Measurements from ENCODE around the gene SYT12. TPM values are rescaled to one million over a fixed set of nuclear protein-coding genes. Genes with fewer than 3 reads are reported as not detected.

The SYT12 gene
- total and polyA plus RNA-seq, 2 donors (not counting 1 experiment from before 2014, with no cell fraction given), result not detected

DNA sequence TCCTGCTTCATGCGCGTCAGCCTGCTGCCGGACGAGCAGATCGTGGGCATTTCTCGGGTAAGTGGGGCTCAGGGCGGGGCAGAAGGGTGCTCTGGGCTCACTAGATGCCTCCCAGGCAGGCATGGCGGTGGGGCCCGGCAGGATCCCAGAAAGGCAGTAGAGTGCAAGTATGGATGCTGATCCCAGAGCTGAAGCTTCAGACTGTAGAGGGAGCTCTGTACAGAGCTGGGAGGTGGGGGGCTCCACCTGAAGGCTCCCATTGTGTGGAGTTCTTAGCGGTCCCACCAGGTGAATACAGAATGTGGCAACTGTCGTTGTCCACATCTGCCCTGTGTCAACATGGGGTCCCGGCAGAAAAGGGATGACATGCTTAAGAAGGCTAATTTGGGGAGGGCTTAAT lies 17.2 kb downstream of the SYT12 start:
- 93% methylated on average over 12 of the region's 12 CpGs for WGBS (ENCODE audit: insufficient coverage)
- Mint-ChIP-seq H3K27ac (no peak overlapping the region), H3K4me1 (peaks cover 8% of the 10 kb centered on the region), H3K9me3 (ENCODE audit: insufficient read depth) (no peaks in the 10 kb centered on the region), H3K27me3 (peaks cover 49% of the 10 kb centered on the region), H3K4me3 (no peak overlapping the region)
- no peak overlapping the region for H2AFZ ChIP-seq (ENCODE audit: insufficient read depth, low read depth, low read length, poor library complexity, severe bottlenecking)
- ChIA-PET CTCF (interaction anchor here (0.6 kb wide), 1 partner anchor 129 kb away, joined by 4 read pairs; no protein-coding TSS in a partner anchor), POLR2A (no interaction called here)
- no peaks in the 10 kb centered on the region for H3K9me3 ChIP-seq (ENCODE audit: control extremely low read depth in 1 of 3, control insufficient read depth in 2 of 3, insufficient read depth in 1 of 3, low read length in 2 of 3)
- H4K20me1 ChIP-seq (ENCODE audit: control insufficient read depth, insufficient read depth, low read length, poor library complexity, severe bottlenecking), result no peaks in the 10 kb centered on the region
- H3K4me2 ChIP-seq (replicated peaks; ENCODE audit: low read depth, low read length, poor library complexity, severe bottlenecking), result no peak overlapping the region
- no peaks in the 10 kb centered on the region for H3K79me2 ChIP-seq (ENCODE audit: control insufficient read depth, insufficient read depth, low read length)
- no peak for TF ChIP-seq EZH2 (IDR thresholded peaks at IDR 0.05; ENCODE audit: borderline replicate concordance, insufficient read depth, low read depth, low read length, poor library complexity, severe bottlenecking)
- TF ChIP-seq, protein P1, sequence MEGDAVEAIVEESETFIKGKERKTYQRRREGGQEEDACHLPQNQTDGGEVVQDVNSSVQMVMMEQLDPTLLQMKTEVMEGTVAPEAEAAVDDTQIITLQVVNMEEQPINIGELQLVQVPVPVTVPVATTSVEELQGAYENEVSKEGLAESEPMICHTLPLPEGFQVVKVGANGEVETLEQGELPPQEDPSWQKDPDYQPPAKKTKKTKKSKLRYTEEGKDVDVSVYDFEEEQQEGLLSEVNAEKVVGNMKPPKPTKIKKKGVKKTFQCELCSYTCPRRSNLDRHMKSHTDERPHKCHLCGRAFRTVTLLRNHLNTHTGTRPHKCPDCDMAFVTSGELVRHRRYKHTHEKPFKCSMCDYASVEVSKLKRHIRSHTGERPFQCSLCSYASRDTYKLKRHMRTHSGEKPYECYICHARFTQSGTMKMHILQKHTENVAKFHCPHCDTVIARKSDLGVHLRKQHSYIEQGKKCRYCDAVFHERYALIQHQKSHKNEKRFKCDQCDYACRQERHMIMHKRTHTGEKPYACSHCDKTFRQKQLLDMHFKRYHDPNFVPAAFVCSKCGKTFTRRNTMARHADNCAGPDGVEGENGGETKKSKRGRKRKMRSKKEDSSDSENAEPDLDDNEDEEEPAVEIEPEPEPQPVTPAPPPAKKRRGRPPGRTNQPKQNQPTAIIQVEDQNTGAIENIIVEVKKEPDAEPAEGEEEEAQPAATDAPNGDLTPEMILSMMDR (IDR thresholded peaks at IDR 0.05), result no peak
- ATAC-seq (ENCODE audit: low read depth), result no peak
- no peak overlapping the region for H3K27ac ChIP-seq (ENCODE audit: low read length in 2 of 2)
- no peaks in the 10 kb centered on the region for H3K36me3 ChIP-seq (replicated peaks in 1 of 2; ENCODE audit: control extremely low read depth in 1 of 2, control insufficient read depth in 1 of 2, extremely low read depth in 1 of 2, insufficient read depth in 2 of 2, low read length in 1 of 2)
- intact Hi-C loops (cut with micrococcal nuclease), result no loop called here
- no peaks in the 10 kb centered on the region for H3K4me1 ChIP-seq (ENCODE audit: control insufficient read depth in 2 of 2, insufficient read depth in 2 of 2, low read length in 2 of 2)
- no peak overlapping the region for H3K9ac ChIP-seq (ENCODE audit: low read length)
- no peak for DNase-seq
- H3K27me3 ChIP-seq (replicated peaks in 1 of 4; ENCODE audit: control extremely low read depth in 1 of 4, control insufficient read depth in 3 of 4, insufficient read depth in 4 of 4, low read length in 3 of 4), result peaks cover 0 to 37% (median 12%) of the 10 kb centered on the region in 4 experiments
- H3K4me3 ChIP-seq (ENCODE audit: control extremely low read depth in 1 of 5, extremely low read depth in 1 of 5, insufficient read depth in 1 of 5, low read depth in 2 of 5, low read length in 4 of 5), result no peak overlapping the region

DNA sequence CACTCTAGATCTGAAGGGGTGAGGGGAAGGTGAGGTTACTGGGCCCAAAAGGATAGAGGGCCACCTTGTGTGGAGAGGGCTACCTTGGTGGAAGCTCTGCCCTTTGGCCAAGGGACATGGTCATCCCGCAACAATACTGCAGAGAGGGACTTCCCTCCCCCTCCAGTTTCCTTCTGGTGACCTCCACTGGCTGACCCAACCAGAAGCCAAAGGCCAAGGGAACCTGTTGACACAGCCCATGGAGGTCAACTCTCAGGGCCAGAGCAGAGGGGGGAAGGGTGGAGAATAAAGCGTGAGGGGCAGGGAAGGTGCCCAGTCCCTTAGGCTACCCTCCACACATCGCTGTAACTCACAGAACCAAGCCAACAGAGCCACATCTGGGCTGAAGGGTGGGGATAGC lies 18.7 kb downstream of the SYT12 start:
- H3K36me3 ChIP-seq (replicated peaks in 1 of 2; ENCODE audit: control extremely low read depth in 1 of 2, control insufficient read depth in 1 of 2, extremely low read depth in 1 of 2, insufficient read depth in 2 of 2, low read length in 1 of 2), result no peaks in the 10 kb centered on the region
- peaks cover 0 to 5% of the 10 kb centered on the region in 2 donors for H3K4me1 ChIP-seq (ENCODE audit: control insufficient read depth in 2 of 2, insufficient read depth in 2 of 2, low read length in 2 of 2)
- DNase-seq (no peak), ATAC-seq (ENCODE audit: low read depth) (no peak)
- H3K4me3 ChIP-seq (ENCODE audit: control extremely low read depth in 1 of 5, extremely low read depth in 1 of 5, insufficient read depth in 1 of 5, low read depth in 2 of 5, low read length in 4 of 5), result no peak overlapping the region
- H3K27ac ChIP-seq (ENCODE audit: low read length in 2 of 2), result no peak overlapping the region
- CTCF ChIA-PET, result no interaction called here
- H4K20me1 ChIP-seq (ENCODE audit: control insufficient read depth, insufficient read depth, low read length, poor library complexity, severe bottlenecking), result no peaks in the 10 kb centered on the region
- H3K9ac ChIP-seq (ENCODE audit: low read length), result no peak overlapping the region
- no peaks in the 10 kb centered on the region for H3K79me2 ChIP-seq (ENCODE audit: control insufficient read depth, insufficient read depth, low read length)
- H3K4me2 ChIP-seq (replicated peaks; ENCODE audit: low read depth, low read length, poor library complexity, severe bottlenecking), result no peak overlapping the region
- peaks cover 0 to 41% (median 9%) of the 10 kb centered on the region in 4 experiments for H3K27me3 ChIP-seq (replicated peaks in 1 of 4; ENCODE audit: control extremely low read depth in 1 of 4, control insufficient read depth in 3 of 4, insufficient read depth in 4 of 4, low read length in 3 of 4)
- H3K4me3 Mint-ChIP-seq, result no peak overlapping the region
- H3K9me3 Mint-ChIP-seq (ENCODE audit: insufficient read depth), result no peaks in the 10 kb centered on the region
- H3K4me1 Mint-ChIP-seq, result peaks cover 14% of the 10 kb centered on the region
- 100% methylated on average over 1 of the region's 3 CpGs for WGBS (ENCODE audit: insufficient coverage)
- TF ChIP-seq, protein P1 (IDR thresholded peaks at IDR 0.05), result no peak
- TF ChIP-seq EZH2 (IDR thresholded peaks at IDR 0.05; ENCODE audit: borderline replicate concordance, insufficient read depth, low read depth, low read length, poor library complexity, severe bottlenecking), result no peak
- intact Hi-C loops (cut with micrococcal nuclease), result no loop called here
- POLR2A ChIA-PET, result no interaction called here
- no peak overlapping the region for H3K27ac Mint-ChIP-seq
- peaks cover 48% of the 10 kb centered on the region for H3K27me3 Mint-ChIP-seq
- H3K9me3 ChIP-seq (ENCODE audit: control extremely low read depth in 1 of 3, control insufficient read depth in 2 of 3, insufficient read depth in 1 of 3, low read length in 2 of 3), result no peaks in the 10 kb centered on the region
- H2AFZ ChIP-seq (ENCODE audit: insufficient read depth, low read depth, low read length, poor library complexity, severe bottlenecking), result no peak overlapping the region

Measured in B cell (primary cell).